ENCODE data around the gene OPRL1. TPM values are rescaled to one million over a fixed set of nuclear protein-coding genes. Genes with fewer than 3 reads are reported as not detected.

OPRL1 gene
- total RNA-seq, 1 donor from 2014 or later: 0.52 TPM

DNA sequence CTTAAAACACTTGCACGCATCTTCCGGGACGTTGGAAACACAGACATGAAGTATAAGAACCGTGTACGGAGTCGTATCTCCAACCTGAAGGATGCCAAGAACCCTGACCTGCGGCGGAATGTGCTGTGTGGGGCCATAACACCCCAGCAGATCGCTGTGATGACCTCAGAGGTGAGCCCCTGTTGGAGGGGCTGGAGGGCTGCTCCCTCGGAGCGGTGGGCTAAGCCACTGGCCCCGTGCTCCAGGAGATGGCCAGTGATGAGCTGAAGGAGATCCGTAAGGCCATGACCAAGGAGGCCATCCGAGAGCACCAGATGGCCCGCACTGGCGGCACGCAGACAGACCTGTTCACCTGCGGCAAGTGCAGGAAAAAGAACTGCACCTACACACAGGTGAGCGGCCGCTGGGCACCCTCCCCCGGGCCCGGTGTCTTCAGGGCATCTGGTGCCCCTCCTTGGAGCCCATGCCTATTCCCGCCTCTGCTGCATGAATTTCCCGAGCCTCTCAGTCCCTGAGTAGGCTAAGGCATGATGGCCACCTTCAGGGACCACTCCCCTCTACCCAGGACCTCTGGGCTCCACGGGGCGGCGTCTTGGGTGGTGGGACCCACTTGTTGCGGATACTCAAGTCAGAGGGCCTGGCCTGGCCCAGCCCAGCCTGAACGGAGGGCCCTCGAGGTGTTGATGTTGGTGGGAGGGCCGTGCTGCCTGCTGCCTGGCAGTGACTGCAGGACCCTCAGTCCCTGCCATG, 9.5 kb upstream of the OPRL1 start:
- Histone ChIP-seq H3K36me3 (peaks cover 16% of the 10 kb centered on the region), H3K4me1 (peaks cover 2% of the 10 kb centered on the region), H3K4me3 (no peak overlapping the region), H3K9me3 (replicated peaks) (no peaks in the 10 kb centered on the region), H3K27me3 (ENCODE audit: low read depth) (no peaks in the 10 kb centered on the region), H3K27ac (replicated peaks) (no peak overlapping the region)
- intact Hi-C loops (cut with micrococcal nuclease): no loop called here
- DNase-seq: no peak
- TF ChIP-seq, protein P1, sequence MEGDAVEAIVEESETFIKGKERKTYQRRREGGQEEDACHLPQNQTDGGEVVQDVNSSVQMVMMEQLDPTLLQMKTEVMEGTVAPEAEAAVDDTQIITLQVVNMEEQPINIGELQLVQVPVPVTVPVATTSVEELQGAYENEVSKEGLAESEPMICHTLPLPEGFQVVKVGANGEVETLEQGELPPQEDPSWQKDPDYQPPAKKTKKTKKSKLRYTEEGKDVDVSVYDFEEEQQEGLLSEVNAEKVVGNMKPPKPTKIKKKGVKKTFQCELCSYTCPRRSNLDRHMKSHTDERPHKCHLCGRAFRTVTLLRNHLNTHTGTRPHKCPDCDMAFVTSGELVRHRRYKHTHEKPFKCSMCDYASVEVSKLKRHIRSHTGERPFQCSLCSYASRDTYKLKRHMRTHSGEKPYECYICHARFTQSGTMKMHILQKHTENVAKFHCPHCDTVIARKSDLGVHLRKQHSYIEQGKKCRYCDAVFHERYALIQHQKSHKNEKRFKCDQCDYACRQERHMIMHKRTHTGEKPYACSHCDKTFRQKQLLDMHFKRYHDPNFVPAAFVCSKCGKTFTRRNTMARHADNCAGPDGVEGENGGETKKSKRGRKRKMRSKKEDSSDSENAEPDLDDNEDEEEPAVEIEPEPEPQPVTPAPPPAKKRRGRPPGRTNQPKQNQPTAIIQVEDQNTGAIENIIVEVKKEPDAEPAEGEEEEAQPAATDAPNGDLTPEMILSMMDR (IDR thresholded peaks at IDR 0.05; ENCODE audit: borderline replicate concordance): no peak

- intact Hi-C loops (cut with micrococcal nuclease): no loop called here
- Histone ChIP-seq H3K27me3 (ENCODE audit: low read depth) (no peaks in the 10 kb centered on the region), H3K27ac (replicated peaks) (no peak overlapping the region), H3K4me3 (no peak overlapping the region), H3K9me3 (replicated peaks) (no peaks in the 10 kb centered on the region), H3K4me1 (no peaks in the 10 kb centered on the region), H3K36me3 (peaks cover 16% of the 10 kb centered on the region)
- DNase-seq: no peak
- TF ChIP-seq, protein P1 (IDR thresholded peaks at IDR 0.05; ENCODE audit: borderline replicate concordance): no peak
Measured at GRCh38 chr20:64071341-64072332, 8.2 kb upstream of the OPRL1 start.

GRCh38 chr20:64072498-64073063, 7.3 kb upstream of the OPRL1 start:
- Histone ChIP-seq H3K4me1 (peaks cover 1% of the 10 kb centered on the region), H3K9me3 (replicated peaks) (no peaks in the 10 kb centered on the region), H3K27me3 (ENCODE audit: low read depth) (no peaks in the 10 kb centered on the region), H3K4me3 (no peak overlapping the region), H3K27ac (replicated peaks) (no peak overlapping the region), H3K36me3 (peaks cover 16% of the 10 kb centered on the region)
- TF ChIP-seq, protein P1 (IDR thresholded peaks at IDR 0.05; ENCODE audit: borderline replicate concordance): no peak
- intact Hi-C loops (cut with micrococcal nuclease): no loop called here
- DNase-seq: no peak

- H3K4me1 ChIP-seq: peaks cover 12% of the 10 kb centered on the region
- H3K4me3 ChIP-seq: no peak overlapping the region
- DNase-seq: no peak
- TF ChIP-seq, protein P1 (IDR thresholded peaks at IDR 0.05; ENCODE audit: borderline replicate concordance): no peak
- no peaks in the 10 kb centered on the region for H3K9me3 ChIP-seq (replicated peaks)
- peaks cover 16% of the 10 kb centered on the region for H3K36me3 ChIP-seq
- H3K27ac ChIP-seq (replicated peaks): no peak overlapping the region
- intact Hi-C loops (cut with micrococcal nuclease): no loop called here
- H3K27me3 ChIP-seq (ENCODE audit: low read depth): no peaks in the 10 kb centered on the region
Measured at GRCh38 chr20:64073476-64074183, 6.3 kb upstream of the OPRL1 start.

Data from left ventricle myocardium inferior (tissue), 1 donor.